ENCODE data around the gene NUP62CL.
A peak's percentile ranks its signal among the peaks of the same experiment; 100 is the strongest.
"Not testable (repeated sequence)": the region's sequence is repeated elsewhere in the genome, so short reads cannot be mapped to it uniquely, and the experiment has no call there.

NUP62CL gene

GRCh38 chrX:107205770-107206696, at the start of gene NUP62CL, which contains the start of gene DNAAF6:
TSS of gene NUP62CL (minus strand) at chrX:107206433. CDS start at chrX:107175146, 31,287 bp downstream.
TSS of gene DNAAF6 (plus strand) at chrX:107206611. CDS start at chrX:107212876, 6,265 bp downstream.
- peak; percentile 78 for DNase-seq

GRCh38 chrX:107228486-107228819, 22.2 kb upstream of the NUP62CL start:
- no peak for DNase-seq

GRCh38 chrX:107227780-107228485, 21.7 kb upstream of the NUP62CL start:
- no peak for DNase-seq

GRCh38 chrX:107226757-107227156, 20.5 kb upstream of the NUP62CL start:
- DNase-seq = no peak

- DNase-seq = no peak
Observed at GRCh38 chrX:107213477-107213876, 7.2 kb upstream of the NUP62CL start.

- no peak for DNase-seq
Observed at GRCh38 chrX:107207943-107208342, 1.7 kb upstream of the NUP62CL start.

- no peak for DNase-seq
Observed at GRCh38 chrX:107207089-107207488, 856 bp upstream of the NUP62CL start.

- DNase-seq = no peak
Observed at GRCh38 chrX:107206697-107207065, 448 bp upstream of the NUP62CL start.

GRCh38 chrX:107204068-107204605, 2.1 kb downstream of the NUP62CL start:
- DNase-seq = no peak

GRCh38 chrX:107199491-107199890, 6.7 kb downstream of the NUP62CL start:
- no peak for DNase-seq

- not testable (repeated sequence) for DNase-seq
Observed at GRCh38 chrX:107198074-107198473, 8.2 kb downstream of the NUP62CL start.

- DNase-seq = no peak
Observed at GRCh38 chrX:107197319-107197718, 8.9 kb downstream of the NUP62CL start.

- no peak for DNase-seq
Observed at GRCh38 chrX:107171369-107172102, 34.7 kb downstream of the NUP62CL start.

GRCh38 chrX:107168712-107169111, 37.5 kb downstream of the NUP62CL start:
- no peak for DNase-seq

GRCh38 chrX:107168257-107168656, 38.0 kb downstream of the NUP62CL start:
- no peak for DNase-seq

GRCh38 chrX:107167163-107167921, 38.9 kb downstream of the NUP62CL start:
- no peak for DNase-seq

GRCh38 chrX:107157618-107158017, 48.6 kb downstream of the NUP62CL start:
- not testable (repeated sequence) for DNase-seq

GRCh38 chrX:107155621-107156430, 50.4 kb downstream of the NUP62CL start:
- not testable (repeated sequence) for DNase-seq

- DNase-seq = no peak
Observed at GRCh38 chrX:107154787-107155620, 51.2 kb downstream of the NUP62CL start.

GRCh38 chrX:107153005-107153404, 53.2 kb downstream of the NUP62CL start:
- no peak for DNase-seq

Data from NCI-H2029 (cell line).